GM21515 (cell line): ENCODE data around the gene DBET.
"Not testable (repeated sequence)": the region's sequence is repeated elsewhere in the genome, so short reads cannot be mapped to it uniquely, and the experiment has no call there.

Experiments used
- ATAC-seq: cut with Tn5 transposase; IDR thresholded peaks from one replicate; pipeline ENCODE4 v1.9.1; 2021; ENCODE audit not compliant: unreplicated experiment

DBET gene

GRCh38 chr4:190049378-190050239 lies 14.7 kb upstream of the DBET start:
- ATAC-seq = not testable (repeated sequence)

GRCh38 chr4:190058997-190059396 lies 5.3 kb upstream of the DBET start:
- ATAC-seq = not testable (repeated sequence)

GRCh38 chr4:190064805-190065204 lies 503 bp downstream of the DBET start:
- not testable (repeated sequence) for ATAC-seq

GRCh38 chr4:190068351-190068750 lies 4.0 kb downstream of the DBET start:
- not testable (repeated sequence) for ATAC-seq

- ATAC-seq = not testable (repeated sequence)
Measured at GRCh38 chr4:190093052-190093451, 28.8 kb downstream of the DBET start.

GRCh38 chr4:190094031-190094430 lies 29.7 kb downstream of the DBET start:
- not testable (repeated sequence) for ATAC-seq

GRCh38 chr4:190095335-190095734 lies 31.0 kb downstream of the DBET start:
- not testable (repeated sequence) for ATAC-seq

GRCh38 chr4:190099605-190100004 lies 35.3 kb downstream of the DBET start:
- ATAC-seq = not testable (repeated sequence)

GRCh38 chr4:190101525-190101924 lies 37.2 kb downstream of the DBET start:
- ATAC-seq = not testable (repeated sequence)

GRCh38 chr4:190106191-190106590 lies 41.9 kb downstream of the DBET start:
- not testable (repeated sequence) for ATAC-seq

- not testable (repeated sequence) for ATAC-seq
Measured at GRCh38 chr4:190106611-190107480, 42.5 kb downstream of the DBET start.

GRCh38 chr4:190107766-190108485 lies 43.6 kb downstream of the DBET start:
- not testable (repeated sequence) for ATAC-seq

- ATAC-seq = not testable (repeated sequence)
Measured at GRCh38 chr4:190108756-190109155, 44.5 kb downstream of the DBET start.

GRCh38 chr4:190109390-190110011 lies 45.2 kb downstream of the DBET start:
- ATAC-seq = not testable (repeated sequence)

- not testable (repeated sequence) for ATAC-seq
Measured at GRCh38 chr4:190110033-190110432, 45.7 kb downstream of the DBET start.

- not testable (repeated sequence) for ATAC-seq
Measured at GRCh38 chr4:190110570-190111295, 46.4 kb downstream of the DBET start.

- not testable (repeated sequence) for ATAC-seq
Measured at GRCh38 chr4:190112879-190113278, 48.6 kb downstream of the DBET start.

GRCh38 chr4:190114991-190115390 lies 50.7 kb downstream of the DBET start:
- ATAC-seq = not testable (repeated sequence)
